Left lung (tissue), 10 donors: ENCODE results near the gene UBE3D. TPM values are rescaled to one million over a fixed set of nuclear protein-coding genes. Genes with fewer than 3 reads are reported as not detected.

Experiments used
- ATAC-seq: fragments of 200-7000 bp; cut with Tn5 transposase; one replicate; pipeline ENCODE4 v1.9.1; 2020; ENCODE audit warnings: moderate library complexity
- DNase-seq, 4 donors: peaks; one replicate each; pipeline ENCODE4 v3.0.0-alpha.2; 2013 to 2020
- H3K27ac ChIP-seq, 2 donors: fragments of 200-600 bp; sonication (generic) in 1 of 2; one replicate each; pipeline versions ENCODE4 v1.5.0 to v1.8.0; 2020 to 2021
- H3K27me3 ChIP-seq, 2 donors: fragments of 200-600 bp; sonication (generic) in 1 of 2; one replicate each; pipeline versions ENCODE4 v1.5.0 to v1.8.0; 2020 to 2021
- H3K36me3 ChIP-seq, 2 donors: fragments of 200-600 bp; sonication (generic) in 1 of 2; one replicate each; pipeline versions ENCODE4 v1.5.0 to v1.8.0; 2020 to 2021
- H3K4me1 ChIP-seq, 2 donors: fragments of 200-600 bp; one replicate each; pipeline ENCODE4 v1.8.0; 2021
- H3K4me3 ChIP-seq, 2 donors: fragments of 200-600 bp; sonication (generic) in 1 of 2; one replicate each; pipeline versions ENCODE4 v1.5.0 to v1.8.0; 2020 to 2021; ENCODE audit warnings: mild to moderate bottlenecking in 1 of 2
- H3K9me3 ChIP-seq, 2 donors: fragments of 200-600 bp; sonication (generic) in 1 of 2; one replicate each; pipeline versions ENCODE4 v1.5.0 to v1.8.0; 2020 to 2021
- CTCF ChIP-seq, 2 donors: fragments of 200-600 bp; sonication (generic) in 1 of 2; IDR thresholded peaks; one replicate each; pipeline versions ENCODE4 v1.5.0 to v1.8.0; 2021; ENCODE audit warnings: antibody characterized with exemption in 2 of 2
- intact Hi-C, 2 donors: fragments of 100-400 bp; cut with DNase I; formaldehyde crosslinking; loops; one replicate each; pipeline versions ENCODE4 v1.11.2 to v1.14.2; 2022
- polyA plus RNA-seq, 6 donors: library from polyadenylated mRNA; unstranded; fragments of 120-200 nt; gene quantifications; one replicate each; pipeline ENCODE4 v1.2.1, GENCODE V29; 2013; ENCODE audit not compliant: insufficient read length in 6 of 6
- total RNA-seq, 2 donors: library from RNA; stranded (reverse); fragmentation: NEBNext Ultra II Directional; extraction: Animal tissue kit (Norgen Biotek cat#: 25700); gene quantifications; one replicate each; pipeline ENCODE4 v1.2.1, GENCODE V29; 2021
- donor health status: DM: no; HTN: yes; CAD: no.
- donor health status: DM: no; HTN: no; CAD: no.

UBE3D gene
- total and polyA plus RNA-seq, 8 donors: 4.1 to 10.9 (median 8.9) TPM

- intact Hi-C loops: no loop called here
- H3K36me3 ChIP-seq: peaks cover 0 to 29% of the 10 kb centered on the region in 2 donors
- ATAC-seq (no peak), DNase-seq (no peak)
- no peaks in the 10 kb centered on the region for H3K27me3 ChIP-seq
- no peaks in the 10 kb centered on the region for H3K9me3 ChIP-seq
- no peak for TF ChIP-seq CTCF (IDR thresholded peaks at IDR 0.05)
- H3K27ac ChIP-seq: no peak overlapping the region
- H3K4me3 ChIP-seq: no peak overlapping the region
- no peaks in the 10 kb centered on the region for H3K4me1 ChIP-seq
Observed at GRCh38 chr6:83098589-83098988, 32.9 kb upstream of the UBE3D start.

GRCh38 chr6:83097675-83098074, 32.0 kb upstream of the UBE3D start:
- intact Hi-C loops: no loop called here
- H3K27me3 ChIP-seq: no peaks in the 10 kb centered on the region

GRCh38 chr6:83097204-83097603, 31.6 kb upstream of the UBE3D start:
- no peaks in the 10 kb centered on the region for H3K4me1 ChIP-seq
- no peak overlapping the region for H3K27ac ChIP-seq
- H3K9me3 ChIP-seq: no peaks in the 10 kb centered on the region
- peaks cover 0 to 19% of the 10 kb centered on the region in 2 donors for H3K36me3 ChIP-seq
- ATAC-seq: no peak
- no peak overlapping the region for H3K4me3 ChIP-seq
- DNase-seq: no peak
- H3K27me3 ChIP-seq: no peaks in the 10 kb centered on the region
- intact Hi-C loops: no loop called here
- TF ChIP-seq CTCF (IDR thresholded peaks at IDR 0.05): no peak

More at GRCh38 chr6:83097675-83098074, 32.0 kb upstream of the UBE3D start:
- DNase-seq: no peak
- Histone ChIP-seq H3K4me3 (no peak overlapping the region), H3K4me1 (no peaks in the 10 kb centered on the region), H3K9me3 (no peaks in the 10 kb centered on the region), H3K27ac (no peak overlapping the region), H3K36me3 (peaks cover 0 to 21% of the 10 kb centered on the region in 2 donors)
- TF ChIP-seq CTCF (IDR thresholded peaks at IDR 0.05): no peak
- ATAC-seq: no peak

- no peak for TF ChIP-seq CTCF (IDR thresholded peaks at IDR 0.05)
- Histone ChIP-seq H3K36me3 (peaks cover 0 to 16% of the 10 kb centered on the region in 2 donors), H3K4me1 (no peaks in the 10 kb centered on the region), H3K27ac (no peak overlapping the region), H3K27me3 (no peaks in the 10 kb centered on the region), H3K9me3 (no peaks in the 10 kb centered on the region), H3K4me3 (no peak overlapping the region)
- intact Hi-C loops: no loop called here
- no peak for ATAC-seq
- DNase-seq: no peak
Observed at GRCh38 chr6:83096791-83097190, 31.1 kb upstream of the UBE3D start.

- no peaks in the 10 kb centered on the region for H3K4me1 ChIP-seq
- DNase-seq (no peak), ATAC-seq (peak; percentile 37)
- no peak for TF ChIP-seq CTCF (IDR thresholded peaks at IDR 0.05)
- H3K36me3 ChIP-seq: no peaks in the 10 kb centered on the region
- no peaks in the 10 kb centered on the region for H3K27me3 ChIP-seq
- H3K27ac ChIP-seq: no peak overlapping the region
- intact Hi-C loops: no loop called here
- H3K9me3 ChIP-seq: no peaks in the 10 kb centered on the region
- no peak overlapping the region for H3K4me3 ChIP-seq
Observed at GRCh38 chr6:83092756-83093399, 27.2 kb upstream of the UBE3D start.
